HEK293 (cell line): ENCODE data around the gene SCAF11.

Source experiments
- CTCF ChIA-PET: fragments of 350-600 bp; formaldehyde crosslinking; extraction: SDS; loops from one replicate; lab custom pipeline; 2021; ENCODE audit warnings: antibody characterized with exemption; lab: Yijun Ruan, JAX
- POLR2A ChIA-PET: fragments of 300-600 bp; formaldehyde crosslinking; extraction: SDS; loops from one replicate; lab custom pipeline; 2020; ENCODE audit warnings: antibody characterized with exemption, inconsistent platforms; lab: Yijun Ruan, JAX
- H3K27ac ChIP-seq: fragments of 200-500 bp; sonication (Bioruptor generic); 2 replicates; pipeline ENCODE4 v1.5.1; 2014; ENCODE audit warnings: low read depth, low read length, control low read depth, inconsistent platforms; ENCODE audit errors: extremely low read depth
- H3K36me3 ChIP-seq, 2 experiments: fragments of 200-500 bp in 1 of 2; sonication (Bioruptor generic) in 1 of 2; 1 replicate in 1 of 2; 2 replicates in 1 of 2; pipeline ENCODE4 v1.5.1; 2014 to 2017; ENCODE audit warnings: inconsistent platforms in 2 of 2, low read length in 2 of 2; ENCODE audit not compliant: control insufficient read depth in 2 of 2, insufficient read depth in 1 of 2
- H3K4me1 ChIP-seq: fragments of 200-500 bp; sonication (Bioruptor generic); 2 replicates; pipeline ENCODE4 v1.5.1; 2014; ENCODE audit warnings: mild to moderate bottlenecking, low read length, inconsistent platforms; ENCODE audit not compliant: control insufficient read depth, insufficient read depth
- H3K4me3 ChIP-seq: 2 replicates; pipeline ENCODE4 v1.5.1; 2011; ENCODE audit warnings: low read depth, mild to moderate bottlenecking, control low read depth, low read length, moderate library complexity
- H3K9me3 ChIP-seq: fragments of 200-500 bp; sonication (Bioruptor generic); 2 replicates; pipeline ENCODE4 v1.5.1; 2014; ENCODE audit warnings: low read depth, low read length, inconsistent platforms; ENCODE audit not compliant: control insufficient read depth, insufficient read depth
- BCL11B ChIP-seq: fragments of 450-650 bp; formaldehyde crosslinking; IDR thresholded peaks from 2 replicates; pipeline ENCODE4 v1.5.1; 2016; ENCODE audit warnings: low read depth, missing biosample characterization, missing genetic modification characterization
- BCL6B ChIP-seq: fragments of 450-650 bp; formaldehyde crosslinking; IDR thresholded peaks from 2 replicates; pipeline ENCODE4 v1.5.1; 2017; ENCODE audit warnings: missing biosample characterization, missing genetic modification characterization
- KLF8 ChIP-seq: fragments of 450-650 bp; formaldehyde crosslinking; IDR thresholded peaks from 2 replicates; pipeline ENCODE4 v1.5.1; 2016; ENCODE audit warnings: missing biosample characterization, missing genetic modification characterization
- KLF9 ChIP-seq: fragments of 450-650 bp; formaldehyde crosslinking; IDR thresholded peaks from 2 replicates; pipeline ENCODE4 v1.5.1; 2016; ENCODE audit warnings: missing biosample characterization, missing genetic modification characterization, low read depth
- MYNN ChIP-seq: fragments of 450-650 bp; formaldehyde crosslinking; IDR thresholded peaks from 2 replicates; pipeline ENCODE4 v1.5.1; 2016; ENCODE audit warnings: missing biosample characterization, missing genetic modification characterization, borderline replicate concordance
- PRDM1 ChIP-seq: fragments of 450-650 bp; formaldehyde crosslinking; IDR thresholded peaks from 2 replicates; pipeline ENCODE4; 2016; ENCODE audit warnings: missing biosample characterization, missing genetic modification characterization
- SETDB1 ChIP-seq: IDR thresholded peaks from one replicate; pipeline ENCODE4 v1.6.1; 2017; ENCODE audit warnings: mild to moderate bottlenecking, low read length, moderate library complexity, mixed read lengths; ENCODE audit not compliant: insufficient read length
- TRIM28 ChIP-seq: IDR thresholded peaks from 2 replicates; pipeline ENCODE4 v1.6.1; 2011; ENCODE audit warnings: low read length, control low read depth, borderline replicate concordance
- ZBTB7A ChIP-seq: fragments of 450-650 bp; formaldehyde crosslinking; IDR thresholded peaks from 2 replicates; pipeline ENCODE4 v1.5.1; 2016; ENCODE audit warnings: low read depth, missing biosample characterization, missing genetic modification characterization
- ZNF138 ChIP-seq: fragments of 450-650 bp; formaldehyde crosslinking; IDR thresholded peaks from 2 replicates; pipeline ENCODE4 v1.5.1; 2016; ENCODE audit warnings: missing biosample characterization, missing genetic modification characterization, borderline replicate concordance
- ZNF248 ChIP-seq: fragments of 450-650 bp; formaldehyde crosslinking; IDR thresholded peaks from 2 replicates; pipeline ENCODE4 v1.5.1; 2017; ENCODE audit warnings: missing biosample characterization, missing genetic modification characterization
- ZNF37A ChIP-seq: fragments of 450-650 bp; IDR thresholded peaks from 2 replicates; pipeline ENCODE4 v1.5.1; 2018; ENCODE audit warnings: missing biosample characterization, missing genetic modification characterization
- ZNF501 ChIP-seq: fragments of 450-650 bp; formaldehyde crosslinking; IDR thresholded peaks from 2 replicates; pipeline ENCODE4 v1.5.1; 2016; ENCODE audit warnings: missing biosample characterization, missing genetic modification characterization
- ZNF510 ChIP-seq: fragments of 450-650 bp; formaldehyde crosslinking; IDR thresholded peaks from 2 replicates; pipeline ENCODE4 v1.5.1; 2018; ENCODE audit warnings: mild to moderate bottlenecking, missing genetic modification characterization, missing biosample characterization; ENCODE audit not compliant: insufficient replicate concordance
- ZNF549 ChIP-seq: fragments of 450-650 bp; IDR thresholded peaks from 2 replicates; pipeline ENCODE4 v1.5.1; 2018; ENCODE audit warnings: missing biosample characterization, missing genetic modification characterization, mild to moderate bottlenecking, inconsistent platforms, moderate library complexity
- ZNF560 ChIP-seq: fragments of 450-650 bp; formaldehyde crosslinking; IDR thresholded peaks from 2 replicates; pipeline ENCODE4 v1.5.1; 2017; ENCODE audit warnings: missing biosample characterization, missing genetic modification characterization, borderline replicate concordance
- ZNF585B ChIP-seq: fragments of 450-650 bp; formaldehyde crosslinking; IDR thresholded peaks from 2 replicates; pipeline ENCODE4 v1.5.1; 2016; ENCODE audit warnings: missing biosample characterization, missing genetic modification characterization
- ZNF624 ChIP-seq: fragments of 450-650 bp; formaldehyde crosslinking; IDR thresholded peaks from 2 replicates; pipeline ENCODE4 v1.5.1; 2017; ENCODE audit warnings: missing biosample characterization, missing genetic modification characterization
- ZNF792 ChIP-seq: fragments of 450-650 bp; formaldehyde crosslinking; IDR thresholded peaks from 2 replicates; pipeline ENCODE4 v1.5.1; 2016; ENCODE audit warnings: missing biosample characterization, missing genetic modification characterization
- ZSCAN16 ChIP-seq: fragments of 450-650 bp; formaldehyde crosslinking; IDR thresholded peaks from 2 replicates; pipeline ENCODE4 v1.5.1; 2016; ENCODE audit warnings: missing biosample characterization, missing genetic modification characterization
- TF ChIP-seq, protein P1 (sequence below): fragments of 450-650 bp; formaldehyde crosslinking; IDR thresholded peaks from 2 replicates; pipeline ENCODE4 v1.5.1; 2016; ENCODE audit warnings: missing biosample characterization, missing genetic modification characterization, borderline replicate concordance
- TF ChIP-seq, protein P2 (sequence below): fragments of 450-650 bp; formaldehyde crosslinking; IDR thresholded peaks from 2 replicates; pipeline ENCODE4 v1.5.1; 2016; ENCODE audit warnings: missing biosample characterization, missing genetic modification characterization
- TF ChIP-seq, protein P3 (sequence below): fragments of 450-650 bp; formaldehyde crosslinking; IDR thresholded peaks from 2 replicates; pipeline ENCODE4 v1.5.1; 2016; ENCODE audit warnings: missing biosample characterization, missing genetic modification characterization
- TF ChIP-seq, protein P4 (sequence below): IDR thresholded peaks from 2 replicates; pipeline ENCODE4 v1.6.1; 2011; ENCODE audit warnings: mild to moderate bottlenecking, low read depth, low read length, borderline replicate concordance
- TF ChIP-seq, protein P5 (sequence below): fragments of 450-650 bp; formaldehyde crosslinking; IDR thresholded peaks from 2 replicates; pipeline ENCODE4 v1.5.1; 2016; ENCODE audit warnings: missing biosample characterization, missing genetic modification characterization

Gene SCAF11

DNA sequence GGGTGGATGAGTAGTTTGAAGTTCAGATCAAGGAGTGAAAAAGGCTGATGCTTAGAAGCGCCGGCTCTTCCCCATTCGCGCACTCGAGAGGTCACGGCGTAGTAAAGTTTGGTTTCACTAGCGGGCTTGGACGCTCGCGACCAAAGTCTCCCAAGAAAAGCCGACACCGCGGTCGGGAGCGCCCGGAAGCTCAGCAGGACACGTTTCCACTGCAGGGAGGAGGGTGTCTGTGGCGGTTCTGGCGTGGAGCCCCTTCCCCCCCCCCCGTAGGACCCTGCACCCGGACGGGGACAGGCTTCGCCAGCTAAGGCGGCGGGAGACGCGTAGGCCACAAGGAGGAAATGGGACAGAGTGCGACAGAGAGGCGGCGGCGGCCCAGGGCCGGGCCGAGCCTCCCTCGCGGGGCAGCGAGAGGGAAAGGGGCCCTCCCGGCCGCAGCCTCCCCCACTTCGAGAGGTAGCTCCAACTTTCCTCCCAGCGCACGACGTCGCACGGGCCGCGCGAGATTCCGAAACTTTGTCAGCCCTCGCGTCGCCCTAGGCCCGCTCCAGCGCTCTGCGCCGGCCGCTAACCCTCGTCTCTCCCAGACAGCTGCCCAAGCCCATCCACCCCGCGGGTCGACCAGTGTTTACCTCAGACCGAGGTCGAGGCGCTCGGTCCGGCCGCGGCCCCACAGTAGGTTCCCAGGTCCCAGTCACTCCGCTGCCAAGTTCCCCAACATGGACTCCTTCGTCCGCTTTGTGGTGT is 480 bp downstream of the SCAF11 start (continued):
- TF ChIP-seq BCL6B (tag by site-specific recombination) (no peak), TRIM28 (no peak), ZSCAN16 (tag by site-specific recombination) (0 out of 2 replicates have a peak, but pooled peaks have one; percentile 12), ZNF624 (tag by site-specific recombination) (no peak)
- TF ChIP-seq, protein P1, sequence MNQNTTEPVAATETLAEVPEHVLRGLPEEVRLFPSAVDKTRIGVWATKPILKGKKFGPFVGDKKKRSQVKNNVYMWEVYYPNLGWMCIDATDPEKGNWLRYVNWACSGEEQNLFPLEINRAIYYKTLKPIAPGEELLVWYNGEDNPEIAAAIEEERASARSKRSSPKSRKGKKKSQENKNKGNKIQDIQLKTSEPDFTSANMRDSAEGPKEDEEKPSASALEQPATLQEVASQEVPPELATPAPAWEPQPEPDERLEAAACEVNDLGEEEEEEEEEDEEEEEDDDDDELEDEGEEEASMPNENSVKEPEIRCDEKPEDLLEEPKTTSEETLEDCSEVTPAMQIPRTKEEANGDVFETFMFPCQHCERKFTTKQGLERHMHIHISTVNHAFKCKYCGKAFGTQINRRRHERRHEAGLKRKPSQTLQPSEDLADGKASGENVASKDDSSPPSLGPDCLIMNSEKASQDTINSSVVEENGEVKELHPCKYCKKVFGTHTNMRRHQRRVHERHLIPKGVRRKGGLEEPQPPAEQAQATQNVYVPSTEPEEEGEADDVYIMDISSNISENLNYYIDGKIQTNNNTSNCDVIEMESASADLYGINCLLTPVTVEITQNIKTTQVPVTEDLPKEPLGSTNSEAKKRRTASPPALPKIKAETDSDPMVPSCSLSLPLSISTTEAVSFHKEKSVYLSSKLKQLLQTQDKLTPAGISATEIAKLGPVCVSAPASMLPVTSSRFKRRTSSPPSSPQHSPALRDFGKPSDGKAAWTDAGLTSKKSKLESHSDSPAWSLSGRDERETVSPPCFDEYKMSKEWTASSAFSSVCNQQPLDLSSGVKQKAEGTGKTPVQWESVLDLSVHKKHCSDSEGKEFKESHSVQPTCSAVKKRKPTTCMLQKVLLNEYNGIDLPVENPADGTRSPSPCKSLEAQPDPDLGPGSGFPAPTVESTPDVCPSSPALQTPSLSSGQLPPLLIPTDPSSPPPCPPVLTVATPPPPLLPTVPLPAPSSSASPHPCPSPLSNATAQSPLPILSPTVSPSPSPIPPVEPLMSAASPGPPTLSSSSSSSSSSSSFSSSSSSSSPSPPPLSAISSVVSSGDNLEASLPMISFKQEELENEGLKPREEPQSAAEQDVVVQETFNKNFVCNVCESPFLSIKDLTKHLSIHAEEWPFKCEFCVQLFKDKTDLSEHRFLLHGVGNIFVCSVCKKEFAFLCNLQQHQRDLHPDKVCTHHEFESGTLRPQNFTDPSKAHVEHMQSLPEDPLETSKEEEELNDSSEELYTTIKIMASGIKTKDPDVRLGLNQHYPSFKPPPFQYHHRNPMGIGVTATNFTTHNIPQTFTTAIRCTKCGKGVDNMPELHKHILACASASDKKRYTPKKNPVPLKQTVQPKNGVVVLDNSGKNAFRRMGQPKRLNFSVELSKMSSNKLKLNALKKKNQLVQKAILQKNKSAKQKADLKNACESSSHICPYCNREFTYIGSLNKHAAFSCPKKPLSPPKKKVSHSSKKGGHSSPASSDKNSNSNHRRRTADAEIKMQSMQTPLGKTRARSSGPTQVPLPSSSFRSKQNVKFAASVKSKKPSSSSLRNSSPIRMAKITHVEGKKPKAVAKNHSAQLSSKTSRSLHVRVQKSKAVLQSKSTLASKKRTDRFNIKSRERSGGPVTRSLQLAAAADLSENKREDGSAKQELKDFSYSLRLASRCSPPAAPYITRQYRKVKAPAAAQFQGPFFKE = no peak
- TF ChIP-seq, protein P2, sequence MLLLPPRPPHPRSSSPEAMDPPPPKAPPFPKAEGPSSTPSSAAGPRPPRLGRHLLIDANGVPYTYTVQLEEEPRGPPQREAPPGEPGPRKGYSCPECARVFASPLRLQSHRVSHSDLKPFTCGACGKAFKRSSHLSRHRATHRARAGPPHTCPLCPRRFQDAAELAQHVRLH (tag by site-specific recombination) = no peak

DNA sequence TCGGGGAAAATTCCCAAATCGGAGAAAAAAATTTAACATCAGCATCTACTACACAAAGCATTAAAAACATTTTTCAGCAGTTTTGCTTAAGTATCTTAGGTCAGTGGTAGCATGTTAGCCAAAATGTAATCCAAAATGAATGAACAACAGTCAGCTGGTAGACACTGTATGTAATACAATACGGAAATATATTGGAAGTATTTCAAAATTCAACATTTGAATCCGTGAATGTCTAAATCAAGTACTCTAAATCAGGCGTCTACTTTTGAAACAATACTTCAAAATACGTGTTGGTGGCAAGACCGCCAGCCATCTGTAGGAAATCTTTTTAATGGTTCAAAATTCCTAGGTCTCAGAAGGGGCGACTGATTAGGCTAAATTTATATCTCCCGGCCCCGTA is 1.1 kb downstream of the SCAF11 start:
- H3K4me1 ChIP-seq = peaks cover 7% of the 10 kb centered on the region; the same call in 1 of the 2 replicates

More for the DNA sequence above, 1.1 kb downstream of the SCAF11 start:
- peak overlapping the region; percentile 90 for H3K4me3 ChIP-seq
- POLR2A ChIA-PET = interaction anchor here (0.7 to 2.6 kb wide), 4 partner anchors 8 to 261 kb away, joined by 3 to 11 read pairs (median 4); partner anchors contain the start of gene ARID2
- no peaks in the 10 kb centered on the region for H3K9me3 ChIP-seq
- TF ChIP-seq, protein P3, sequence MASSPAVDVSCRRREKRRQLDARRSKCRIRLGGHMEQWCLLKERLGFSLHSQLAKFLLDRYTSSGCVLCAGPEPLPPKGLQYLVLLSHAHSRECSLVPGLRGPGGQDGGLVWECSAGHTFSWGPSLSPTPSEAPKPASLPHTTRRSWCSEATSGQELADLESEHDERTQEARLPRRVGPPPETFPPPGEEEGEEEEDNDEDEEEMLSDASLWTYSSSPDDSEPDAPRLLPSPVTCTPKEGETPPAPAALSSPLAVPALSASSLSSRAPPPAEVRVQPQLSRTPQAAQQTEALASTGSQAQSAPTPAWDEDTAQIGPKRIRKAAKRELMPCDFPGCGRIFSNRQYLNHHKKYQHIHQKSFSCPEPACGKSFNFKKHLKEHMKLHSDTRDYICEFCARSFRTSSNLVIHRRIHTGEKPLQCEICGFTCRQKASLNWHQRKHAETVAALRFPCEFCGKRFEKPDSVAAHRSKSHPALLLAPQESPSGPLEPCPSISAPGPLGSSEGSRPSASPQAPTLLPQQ (tag by site-specific recombination) = no peak
- no peak for TF ChIP-seq ZBTB7A
- TF ChIP-seq ZNF549 = no peak
- no peak for TF ChIP-seq ZNF510 (tag by site-specific recombination)
- TF ChIP-seq BCL11B (tag by site-specific recombination) = no peak
- TF ChIP-seq PRDM1 = no peak
- no peak for TF ChIP-seq ZNF585B (tag by site-specific recombination)
- no peak for TF ChIP-seq KLF9 (tag by site-specific recombination)
- no peak for TF ChIP-seq ZNF560
- TF ChIP-seq, protein P4, sequence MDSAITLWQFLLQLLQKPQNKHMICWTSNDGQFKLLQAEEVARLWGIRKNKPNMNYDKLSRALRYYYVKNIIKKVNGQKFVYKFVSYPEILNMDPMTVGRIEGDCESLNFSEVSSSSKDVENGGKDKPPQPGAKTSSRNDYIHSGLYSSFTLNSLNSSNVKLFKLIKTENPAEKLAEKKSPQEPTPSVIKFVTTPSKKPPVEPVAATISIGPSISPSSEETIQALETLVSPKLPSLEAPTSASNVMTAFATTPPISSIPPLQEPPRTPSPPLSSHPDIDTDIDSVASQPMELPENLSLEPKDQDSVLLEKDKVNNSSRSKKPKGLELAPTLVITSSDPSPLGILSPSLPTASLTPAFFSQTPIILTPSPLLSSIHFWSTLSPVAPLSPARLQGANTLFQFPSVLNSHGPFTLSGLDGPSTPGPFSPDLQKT = no peak
- TF ChIP-seq, protein P5, sequence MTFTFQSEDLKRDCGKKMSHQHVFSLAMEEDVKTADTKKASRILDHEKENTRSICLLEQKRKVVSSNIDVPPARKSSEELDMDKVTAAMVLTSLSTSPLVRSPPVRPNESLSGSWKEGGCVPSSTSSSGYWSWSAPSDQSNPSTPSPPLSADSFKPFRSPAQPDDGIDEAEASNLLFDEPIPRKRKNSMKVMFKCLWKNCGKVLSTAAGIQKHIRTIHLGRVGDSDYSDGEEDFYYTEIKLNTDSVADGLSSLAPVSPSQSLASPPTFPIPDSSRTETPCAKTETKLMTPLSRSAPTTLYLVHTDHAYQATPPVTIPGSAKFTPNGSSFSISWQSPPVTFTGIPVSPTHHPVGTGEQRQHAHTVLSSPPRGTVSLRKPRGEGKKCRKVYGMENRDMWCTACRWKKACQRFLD (tag by site-specific recombination) = no peak
- TF ChIP-seq ZNF37A (tag by site-specific recombination) = no peak
- TF ChIP-seq MYNN (tag by site-specific recombination) = no peak
- TF ChIP-seq ZNF248 (tag by site-specific recombination) = no peak
- TF ChIP-seq KLF8 (tag by site-specific recombination) = no peak
- TF ChIP-seq SETDB1 = no peak
- no peak for TF ChIP-seq ZNF792 (tag by site-specific recombination)
- no peak for TF ChIP-seq ZNF138 (tag by site-specific recombination)
- no peak for TF ChIP-seq ZNF501 (tag by site-specific recombination)
- CTCF ChIA-PET = interaction anchor here (0.6 kb wide), 1 partner anchor 799 kb away, joined by 5 read pairs; no protein-coding TSS in a partner anchor
- H3K36me3 ChIP-seq = peaks cover 8 to 21% of the 10 kb centered on the region in 2 experiments
- H3K27ac ChIP-seq = peak overlapping the region; percentile 97
